Loucy (cell line): ENCODE measurements around the gene CDH4.

Experiments used
- H2AFZ ChIP-seq: fragments of 200-600 bp; sonication (generic); 2 replicates; pipeline ENCODE4 v1.6.0; 2016; ENCODE audit warnings: antibody characterized with exemption, mild to moderate bottlenecking, low read length, moderate library complexity
- H3F3A ChIP-seq: fragments of 200-600 bp; 2 replicates; pipeline ENCODE4 v1.6.0; 2016; ENCODE audit warnings: antibody characterized with exemption, low read depth, mild to moderate bottlenecking
- H3K27me3 ChIP-seq: fragments of 200-600 bp; sonication (generic); 2 replicates; pipeline ENCODE4 v1.6.1; 2014; ENCODE audit warnings: low read length, mild to moderate bottlenecking; ENCODE audit not compliant: insufficient read depth, poor library complexity, severe bottlenecking
- H3K36me3 ChIP-seq: fragments of 200-600 bp; sonication (generic); 2 replicates; pipeline ENCODE4 v1.6.1; 2016; ENCODE audit warnings: low read length; ENCODE audit not compliant: insufficient read depth
- H3K4me1 ChIP-seq: fragments of 200-600 bp; sonication (generic); 2 replicates; pipeline ENCODE4 v1.5.1; 2014; ENCODE audit warnings: low read length, mild to moderate bottlenecking; ENCODE audit not compliant: insufficient read depth, poor library complexity, severe bottlenecking
- H3K4me2 ChIP-seq: fragments of 200-600 bp; sonication (generic); 2 replicates; pipeline ENCODE4 v1.6.0; 2014; ENCODE audit warnings: antibody characterized with exemption, low read length, low read depth, mild to moderate bottlenecking; ENCODE audit not compliant: poor library complexity, severe bottlenecking
- H3K4me3 ChIP-seq: fragments of 200-600 bp; sonication (generic); 2 replicates; pipeline ENCODE4 v1.5.1; 2014; ENCODE audit warnings: low read length, mild to moderate bottlenecking, mixed read lengths; ENCODE audit not compliant: poor library complexity, severe bottlenecking
- H3K79me2 ChIP-seq: fragments of 200-600 bp; sonication (generic); 2 replicates; pipeline ENCODE4 v1.6.1; 2014; ENCODE audit warnings: low read length; ENCODE audit not compliant: insufficient read depth
- H3K9ac ChIP-seq: fragments of 200-600 bp; sonication (generic); 2 replicates; pipeline ENCODE4 v1.6.0; 2014; ENCODE audit warnings: mild to moderate bottlenecking, low read depth, low read length, moderate library complexity; ENCODE audit not compliant: poor library complexity, severe bottlenecking
- H3K9me2 ChIP-seq: fragments of 200-600 bp; sonication (generic); replicated peaks from 2 replicates; pipeline ENCODE4 v1.6.1; 2016; ENCODE audit warnings: low read depth, low read length, mixed read lengths
- H3K9me3 ChIP-seq: fragments of 200-600 bp; sonication (generic); 2 replicates; pipeline ENCODE4 v1.6.1; 2014; ENCODE audit warnings: mild to moderate bottlenecking, antibody characterized with exemption, low read length, low read depth; ENCODE audit not compliant: insufficient read depth
- H4K20me1 ChIP-seq: fragments of 200-600 bp; sonication (generic); 2 replicates; pipeline ENCODE4 v1.6.0; 2014; ENCODE audit warnings: antibody characterized with exemption, low read length, mild to moderate bottlenecking; ENCODE audit not compliant: insufficient read depth, poor library complexity, severe bottlenecking
- EZH2phosphoT487 ChIP-seq: fragments of 200-600 bp; IDR thresholded peaks from 2 replicates; pipeline ENCODE4 v1.6.1; 2018; ENCODE audit warnings: antibody characterized with exemption, mild to moderate bottlenecking, moderate library complexity, borderline replicate concordance
- TF ChIP-seq, protein P1 (sequence below): fragments of 200-600 bp; sonication (generic); conservative IDR thresholded peaks from 2 replicates; pipeline ENCODE4 v1.5.1; 2014; ENCODE audit warnings: mild to moderate bottlenecking, antibody characterized with exemption, low read length

CDH4 gene

DNA sequence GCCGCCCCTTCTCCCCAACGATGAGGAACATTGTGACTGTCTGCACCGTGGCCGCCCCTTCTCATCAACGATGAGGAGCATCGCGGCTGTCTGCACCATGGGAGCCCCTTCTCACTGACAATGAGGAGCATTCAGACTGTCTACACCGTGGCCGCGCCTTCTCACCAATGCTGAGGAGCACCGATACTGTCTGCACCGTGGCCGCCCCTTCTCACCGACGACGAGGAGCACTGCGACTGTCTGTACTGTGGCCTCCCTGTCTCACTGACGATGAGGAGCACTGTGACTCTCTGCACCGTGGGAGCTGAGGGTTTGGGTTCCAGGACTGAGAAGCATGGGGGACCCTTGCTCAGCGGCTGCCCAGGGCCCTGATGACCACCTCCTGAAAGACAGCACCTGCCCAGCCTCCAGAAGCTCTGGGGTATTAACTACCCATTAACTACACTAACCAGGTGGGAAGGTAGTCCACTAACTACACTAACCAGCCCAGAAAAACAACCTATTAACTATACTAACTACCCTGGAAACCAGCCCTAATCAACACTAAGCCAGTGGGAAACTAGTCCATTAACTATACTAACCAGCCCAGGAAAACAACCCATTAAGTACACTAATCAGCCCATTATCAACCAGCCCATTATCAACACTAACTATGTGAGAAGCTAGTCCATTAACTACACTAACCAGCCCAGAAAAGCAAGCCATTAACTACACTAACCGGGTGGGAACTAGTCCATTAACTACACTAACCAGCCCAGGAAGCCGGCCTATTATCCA, 696.7 kb downstream of the CDH4 start:
- no peak overlapping the region for H3K4me3 ChIP-seq
- H3K9me3 ChIP-seq: no peaks in the 10 kb centered on the region
- no peaks in the 10 kb centered on the region for H3K27me3 ChIP-seq
- no peaks in the 10 kb centered on the region for H3K9me2 ChIP-seq
- H3F3A ChIP-seq: no peaks in the 10 kb centered on the region
- no peak overlapping the region for H3K4me2 ChIP-seq
- H3K36me3 ChIP-seq: no peaks in the 10 kb centered on the region
- no peak for TF ChIP-seq EZH2phosphoT487
- TF ChIP-seq, protein P1, sequence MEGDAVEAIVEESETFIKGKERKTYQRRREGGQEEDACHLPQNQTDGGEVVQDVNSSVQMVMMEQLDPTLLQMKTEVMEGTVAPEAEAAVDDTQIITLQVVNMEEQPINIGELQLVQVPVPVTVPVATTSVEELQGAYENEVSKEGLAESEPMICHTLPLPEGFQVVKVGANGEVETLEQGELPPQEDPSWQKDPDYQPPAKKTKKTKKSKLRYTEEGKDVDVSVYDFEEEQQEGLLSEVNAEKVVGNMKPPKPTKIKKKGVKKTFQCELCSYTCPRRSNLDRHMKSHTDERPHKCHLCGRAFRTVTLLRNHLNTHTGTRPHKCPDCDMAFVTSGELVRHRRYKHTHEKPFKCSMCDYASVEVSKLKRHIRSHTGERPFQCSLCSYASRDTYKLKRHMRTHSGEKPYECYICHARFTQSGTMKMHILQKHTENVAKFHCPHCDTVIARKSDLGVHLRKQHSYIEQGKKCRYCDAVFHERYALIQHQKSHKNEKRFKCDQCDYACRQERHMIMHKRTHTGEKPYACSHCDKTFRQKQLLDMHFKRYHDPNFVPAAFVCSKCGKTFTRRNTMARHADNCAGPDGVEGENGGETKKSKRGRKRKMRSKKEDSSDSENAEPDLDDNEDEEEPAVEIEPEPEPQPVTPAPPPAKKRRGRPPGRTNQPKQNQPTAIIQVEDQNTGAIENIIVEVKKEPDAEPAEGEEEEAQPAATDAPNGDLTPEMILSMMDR: no peak
- no peak overlapping the region for H2AFZ ChIP-seq
- no peaks in the 10 kb centered on the region for H4K20me1 ChIP-seq
- H3K79me2 ChIP-seq: no peaks in the 10 kb centered on the region
- H3K4me1 ChIP-seq: no peaks in the 10 kb centered on the region
- no peak overlapping the region for H3K9ac ChIP-seq

DNA sequence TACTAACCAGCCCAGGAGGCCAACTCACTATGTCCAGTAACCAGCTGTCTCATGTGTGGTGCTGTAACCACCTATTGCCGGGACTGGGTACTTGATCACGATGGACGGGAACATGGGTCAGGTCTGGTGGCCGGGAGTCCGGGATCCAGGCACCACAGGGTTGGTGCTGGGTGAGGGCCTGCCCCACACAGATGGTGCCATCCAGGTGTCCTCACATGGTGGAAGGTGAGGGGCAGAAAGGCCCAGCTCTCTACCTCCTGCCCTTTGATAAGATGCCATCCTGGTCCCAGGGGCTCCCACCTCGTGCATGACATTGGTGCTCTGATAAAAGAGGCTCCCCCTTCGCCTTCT, 697.3 kb downstream of the CDH4 start:
- H3K27me3 ChIP-seq: no peaks in the 10 kb centered on the region
- H3F3A ChIP-seq: no peaks in the 10 kb centered on the region
- TF ChIP-seq, protein P1: no peak
- TF ChIP-seq EZH2phosphoT487: no peak
- H3K9me2 ChIP-seq: no peaks in the 10 kb centered on the region
- no peaks in the 10 kb centered on the region for H3K79me2 ChIP-seq
- no peak overlapping the region for H3K4me2 ChIP-seq
- no peak overlapping the region for H3K9ac ChIP-seq
- no peak overlapping the region for H2AFZ ChIP-seq
- H3K4me1 ChIP-seq: no peaks in the 10 kb centered on the region
- H3K4me3 ChIP-seq: no peak overlapping the region
- H3K9me3 ChIP-seq: no peaks in the 10 kb centered on the region
- H3K36me3 ChIP-seq: no peaks in the 10 kb centered on the region
- H4K20me1 ChIP-seq: no peaks in the 10 kb centered on the region

DNA sequence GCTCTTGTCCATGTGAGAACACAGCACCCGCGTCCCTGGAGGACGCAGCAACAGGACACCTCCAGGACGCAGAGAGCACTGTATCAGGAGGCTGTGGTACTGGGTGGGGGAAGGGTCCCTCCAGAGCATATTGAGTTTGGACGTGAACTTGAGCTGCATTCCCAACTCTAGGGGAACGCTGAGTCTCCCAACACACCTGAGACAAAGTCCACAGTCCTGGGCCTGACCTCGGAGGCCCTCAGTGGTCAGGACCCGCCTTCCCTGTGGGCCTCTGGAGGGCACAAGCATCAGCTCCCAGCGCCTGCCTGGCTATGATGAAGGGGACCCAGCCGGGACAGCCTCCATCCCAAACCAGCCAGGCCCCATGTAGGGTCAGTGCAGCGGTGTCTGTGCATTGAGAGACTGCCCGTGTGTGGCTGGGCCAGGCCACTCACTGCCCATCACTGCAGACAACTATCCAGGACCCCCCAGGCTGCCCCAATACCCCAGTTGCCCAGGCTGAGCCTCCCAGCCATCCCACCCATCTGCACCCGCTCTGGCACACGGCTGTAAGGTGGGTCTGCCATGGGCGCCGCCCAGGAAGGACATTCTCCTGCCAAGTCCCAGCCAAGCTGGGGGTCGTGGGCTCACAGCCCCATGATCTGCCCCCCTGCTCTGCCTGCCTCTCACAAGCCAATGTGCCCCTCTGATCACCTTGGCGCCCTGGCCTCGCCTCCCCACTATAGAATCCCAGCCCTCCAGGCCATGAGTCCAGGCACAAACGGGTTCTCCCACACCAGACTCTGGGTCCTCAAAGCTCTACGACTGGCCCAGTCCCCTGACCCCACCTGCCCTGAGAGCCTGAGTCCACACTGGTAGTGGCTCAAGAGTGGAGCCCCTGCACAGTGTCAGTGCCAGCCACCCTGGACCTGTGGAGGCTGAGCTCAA, 697.9 kb downstream of the CDH4 start:
- no peak for TF ChIP-seq EZH2phosphoT487
- TF ChIP-seq, protein P1: no peak
- H3K36me3 ChIP-seq: no peaks in the 10 kb centered on the region
- H3K9me2 ChIP-seq: no peaks in the 10 kb centered on the region

More for the DNA sequence above, 697.9 kb downstream of the CDH4 start:
- Histone ChIP-seq H3K79me2 (no peaks in the 10 kb centered on the region), H3K9ac (no peak overlapping the region), H4K20me1 (no peaks in the 10 kb centered on the region), H3K9me3 (no peaks in the 10 kb centered on the region), H3K27me3 (no peaks in the 10 kb centered on the region), H3K4me1 (no peaks in the 10 kb centered on the region), H3K4me2 (no peak overlapping the region), H3F3A (no peaks in the 10 kb centered on the region), H3K4me3 (no peak overlapping the region), H2AFZ (no peak overlapping the region)
